Forelimb muscle (tissue), 1 donor: ENCODE results near the gene GABRD. TPM values are rescaled to one million over a fixed set of nuclear protein-coding genes. Genes with fewer than 3 reads are reported as not detected.
"Not testable (repeated sequence)": the region's sequence is repeated elsewhere in the genome, so short reads cannot be mapped to it uniquely, and the experiment has no call there.

Experiments used
- DNase-seq: peaks from one replicate; pipeline ENCODE4 v3.0.0-alpha.2; 2013; ENCODE audit warnings: low read depth
- polyA plus RNA-seq: library from polyadenylated mRNA; unstranded; fragments of 120-200 nt; gene quantifications from one replicate; pipeline ENCODE4 v1.2.1, GENCODE V29; 2013; ENCODE audit not compliant: insufficient read length

The GABRD gene
- 1.0 TPM for polyA plus RNA-seq

GRCh38 chr1:2019172-2019543 is at the start of gene GABRD:
TSS of gene GABRD (plus strand) at chr1:2019345. CDS start at chr1:2019424, 79 bp downstream.
- DNase-seq = no peak

DNA sequence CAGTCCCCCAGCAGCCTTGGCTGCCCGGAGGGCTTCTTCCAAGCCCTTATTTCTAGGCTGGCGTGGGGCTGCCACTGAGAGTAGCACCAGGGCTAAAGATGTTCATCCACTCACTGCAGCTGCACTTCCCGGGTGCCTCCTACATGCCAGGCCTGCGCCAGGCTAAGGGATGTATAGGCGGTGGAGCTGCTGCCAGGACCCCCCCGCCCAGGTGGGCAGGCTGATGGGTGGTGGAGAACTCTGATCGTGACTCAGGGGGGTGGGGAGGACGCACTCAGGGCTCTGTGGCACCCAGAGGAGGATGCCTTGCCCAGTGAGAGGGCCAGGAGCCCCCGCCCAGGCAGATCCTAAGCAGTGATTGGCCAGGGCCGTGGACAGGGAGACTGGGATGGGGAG is 49.6 kb upstream of the GABRD start:
- no peak for DNase-seq

DNA sequence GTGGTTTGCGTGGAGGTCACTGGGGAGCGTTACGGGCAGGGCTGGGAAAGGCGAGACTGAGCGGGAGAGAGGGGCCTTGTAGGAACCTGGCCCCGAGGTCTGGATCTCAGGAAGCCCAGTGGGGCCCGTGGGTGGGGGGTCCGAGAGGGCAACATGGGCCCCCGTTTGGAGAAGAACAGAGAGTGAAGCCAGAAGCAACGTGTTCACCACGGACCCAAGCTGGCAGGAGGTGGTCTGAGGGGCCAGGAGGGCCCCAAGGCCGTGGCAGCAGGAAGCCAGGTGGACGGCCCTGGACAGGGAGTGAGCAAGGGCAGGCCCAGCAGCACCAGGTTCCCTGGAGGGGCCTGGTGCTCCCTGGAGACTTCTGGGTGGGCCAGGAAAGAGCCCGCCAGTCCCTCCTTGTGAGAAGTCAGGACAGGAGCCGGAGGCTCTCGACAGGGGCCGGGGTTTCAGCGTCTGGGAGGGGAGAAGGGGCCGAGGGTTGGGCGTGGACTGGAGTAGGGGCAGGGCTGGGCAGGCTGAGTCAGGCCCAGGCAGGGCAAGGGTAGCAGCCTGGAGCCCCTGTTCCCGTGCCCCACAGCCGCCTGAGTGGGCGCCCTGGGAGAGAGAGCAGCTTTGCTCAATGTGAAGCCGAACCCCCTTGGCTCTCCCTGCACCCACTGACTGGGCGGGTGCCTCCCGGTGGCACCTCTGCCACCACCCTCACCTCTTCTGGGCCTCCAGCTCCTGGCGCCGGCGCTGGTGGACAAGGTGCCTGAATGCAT is 49.0 kb upstream of the GABRD start:
- no peak for DNase-seq

GRCh38 chr1:1971017-1971416 is 48.1 kb upstream of the GABRD start:
- DNase-seq = no peak

DNA sequence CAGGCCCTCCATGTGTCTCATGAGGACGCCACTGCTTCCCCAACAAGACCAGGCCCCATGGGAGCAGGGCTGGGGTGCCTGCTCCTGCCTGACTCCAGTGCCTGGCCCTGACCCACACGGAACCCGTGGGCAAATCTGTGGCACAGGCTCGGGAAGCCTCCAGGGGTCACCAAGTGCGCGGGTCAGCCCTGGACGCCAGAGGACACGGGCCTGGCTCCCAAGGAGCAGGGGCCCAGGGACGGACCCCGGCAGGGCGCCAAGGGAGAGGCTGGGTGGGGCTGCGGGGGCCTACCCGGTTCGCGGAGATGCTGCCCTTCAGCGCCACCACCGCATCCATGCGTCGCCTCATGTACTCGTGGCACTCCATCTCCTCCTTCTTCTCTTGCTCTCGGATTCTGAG is 47.5 kb upstream of the GABRD start:
- no peak for DNase-seq

- no peak for DNase-seq
Observed at GRCh38 chr1:1972976-1973715, 46.0 kb upstream of the GABRD start.

DNA sequence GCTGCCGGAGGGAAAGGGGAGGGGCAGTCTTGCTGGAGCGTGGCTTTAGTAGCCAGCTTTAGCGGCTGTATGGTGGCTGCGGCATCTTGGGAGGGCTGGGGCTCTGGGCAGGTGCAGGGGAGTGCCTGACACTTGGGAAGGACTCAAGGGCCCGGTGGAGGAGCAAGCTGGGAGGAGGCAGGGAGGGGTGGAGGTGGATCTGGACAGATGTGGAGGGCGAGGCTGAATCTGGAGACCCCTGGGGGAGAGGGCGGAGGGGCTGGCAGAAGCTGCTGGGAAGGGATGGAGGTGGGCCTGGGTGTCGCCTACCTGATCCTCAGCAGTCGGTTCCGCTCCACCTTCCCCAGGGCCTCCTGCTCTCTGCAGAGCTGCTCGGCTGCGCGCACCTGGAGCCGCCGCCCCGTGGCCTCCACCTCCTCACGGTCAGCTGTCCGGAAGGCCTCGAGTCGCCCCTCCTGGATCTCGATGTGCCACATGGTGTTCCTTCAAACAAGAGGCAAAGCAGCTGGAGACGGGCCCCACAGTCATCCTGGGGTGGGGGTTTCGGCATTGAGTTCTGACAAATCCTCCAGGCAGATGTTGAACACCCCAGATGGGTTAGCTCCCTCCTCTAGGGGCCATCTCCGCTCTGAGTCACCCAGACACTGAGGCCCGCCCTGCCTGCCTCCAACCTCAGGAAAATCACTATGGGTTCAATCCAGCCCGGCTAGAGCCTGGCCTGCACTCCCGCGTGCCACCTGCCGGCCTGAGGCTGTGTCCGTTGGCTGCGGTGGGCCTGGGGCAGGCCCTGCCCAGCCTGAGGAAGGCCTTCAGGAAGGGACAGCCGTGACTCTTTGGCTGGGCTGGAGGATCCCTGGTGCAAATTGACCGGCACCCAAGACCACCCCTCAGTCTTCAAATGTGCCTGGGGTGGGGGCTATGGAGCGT is 45.2 kb upstream of the GABRD start:
- DNase-seq = no peak

GRCh38 chr1:1974834-1975233 is 44.3 kb upstream of the GABRD start:
- no peak for DNase-seq

GRCh38 chr1:1975535-1975934 is 43.6 kb upstream of the GABRD start:
- no peak for DNase-seq

DNA sequence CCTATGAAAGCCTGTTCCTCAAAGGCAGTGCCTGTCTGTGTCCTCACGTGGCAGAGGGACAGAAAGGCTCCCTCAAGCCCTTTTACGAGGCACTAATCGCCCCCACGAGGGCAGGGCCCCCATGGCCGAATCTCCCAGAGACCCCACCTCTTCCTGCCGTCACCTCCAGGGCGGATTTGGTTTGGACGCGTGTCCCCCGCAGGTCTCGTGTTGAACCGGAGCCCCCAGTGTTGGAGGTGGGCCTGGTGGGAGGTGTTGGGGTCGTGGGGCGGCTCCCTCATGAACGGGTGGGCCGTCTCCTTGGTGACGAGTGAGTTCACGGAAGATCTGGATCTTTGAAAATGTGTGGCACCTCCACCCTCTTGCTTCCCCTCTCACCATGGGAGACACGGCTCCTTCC is 43.1 kb upstream of the GABRD start:
- DNase-seq = no peak

DNA sequence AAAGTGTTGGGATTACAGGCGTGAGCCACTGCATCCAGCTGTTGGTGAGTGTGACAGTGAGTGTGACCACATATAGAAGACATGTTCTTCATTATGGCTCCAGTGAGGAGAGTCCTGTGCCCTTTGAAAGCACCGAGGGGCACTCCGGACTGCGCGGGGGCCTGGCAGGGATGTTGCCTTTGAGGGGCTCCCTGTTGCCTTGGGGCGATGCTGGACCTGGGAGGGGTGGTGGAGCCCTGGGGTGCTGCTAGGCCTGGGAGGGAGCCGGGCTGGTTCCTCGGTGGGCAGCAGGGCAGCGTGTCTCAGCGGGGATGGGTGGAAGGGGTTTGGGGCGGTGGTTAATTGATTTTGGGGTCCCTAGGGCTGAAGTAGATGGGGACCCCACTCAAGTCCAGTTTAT is 41.0 kb upstream of the GABRD start:
- no peak for DNase-seq

DNA sequence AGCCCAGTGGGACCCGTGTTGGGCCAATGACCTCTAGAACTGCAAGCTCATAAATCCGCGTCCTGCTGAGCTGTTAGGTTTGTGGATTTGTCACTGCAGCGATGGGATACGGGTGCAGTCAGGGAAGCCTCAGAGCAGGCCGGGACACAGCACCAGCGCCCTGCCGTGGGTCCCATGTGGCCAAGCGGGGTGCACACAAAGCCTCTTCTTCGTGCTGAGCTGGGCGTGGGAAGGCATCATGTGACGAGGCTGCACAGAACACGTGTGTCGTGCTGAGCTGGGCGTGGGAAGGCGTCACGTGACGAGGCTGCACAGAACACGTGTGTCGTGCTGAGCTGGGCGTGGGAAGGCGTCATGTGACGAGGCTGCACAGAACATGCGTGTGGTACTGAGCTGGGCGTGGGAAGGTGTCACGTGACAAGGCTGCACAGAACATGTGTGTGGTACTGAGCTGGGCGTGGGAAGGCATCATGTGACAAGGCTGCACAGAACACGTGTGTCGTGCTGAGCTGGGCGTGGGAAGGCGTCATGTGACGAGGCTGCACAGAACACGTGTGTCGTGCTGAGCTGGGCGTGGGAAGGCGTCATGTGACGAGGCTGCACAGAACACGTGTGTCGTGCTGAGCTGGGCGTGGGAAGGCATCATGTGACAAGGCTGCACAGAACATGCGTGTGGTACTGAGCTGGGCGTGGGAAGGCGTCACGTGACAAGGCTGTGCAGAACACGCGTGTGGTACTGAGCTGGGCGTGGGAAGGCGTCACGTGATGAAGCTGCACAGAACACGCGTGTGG is 40.3 kb upstream of the GABRD start:
- DNase-seq = not testable (repeated sequence)

- no peak for DNase-seq
Observed at GRCh38 chr1:1979482-1980165, 39.5 kb upstream of the GABRD start.

DNA sequence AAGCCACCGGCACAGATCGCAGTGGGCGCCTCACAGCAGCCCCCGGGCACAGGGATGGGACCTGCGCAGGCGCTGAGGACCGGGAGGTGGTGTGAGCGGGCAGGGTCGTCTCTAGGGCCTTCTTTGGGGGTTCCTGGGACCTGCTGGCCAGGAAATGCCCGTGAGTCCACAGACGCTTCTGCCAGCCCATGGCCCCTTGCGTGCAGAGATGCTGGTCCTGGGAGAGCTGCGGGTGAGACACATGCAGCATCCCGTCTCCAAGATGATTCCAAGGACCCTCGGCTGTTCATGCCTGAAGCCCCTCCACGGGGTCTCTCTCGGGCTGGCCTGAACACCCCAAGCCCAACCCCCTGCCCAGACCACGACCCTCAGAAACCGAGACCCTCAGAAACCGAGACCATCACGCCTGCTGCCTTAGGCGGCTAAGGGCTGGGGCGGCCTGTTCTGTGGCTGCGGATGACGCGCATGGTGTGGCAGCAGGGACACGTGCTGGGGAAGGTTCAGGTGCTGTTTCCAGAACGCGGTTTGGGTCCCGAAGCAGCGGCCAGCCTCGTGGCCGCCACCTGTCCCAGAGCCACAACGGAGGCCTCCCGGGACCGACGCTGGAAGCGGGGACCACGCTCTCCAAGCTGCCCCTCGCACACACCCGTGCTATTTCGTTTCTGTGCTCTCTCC is 38.5 kb upstream of the GABRD start:
- DNase-seq = no peak

GRCh38 chr1:1981142-1981500 is 38.0 kb upstream of the GABRD start:
- DNase-seq = no peak

DNA sequence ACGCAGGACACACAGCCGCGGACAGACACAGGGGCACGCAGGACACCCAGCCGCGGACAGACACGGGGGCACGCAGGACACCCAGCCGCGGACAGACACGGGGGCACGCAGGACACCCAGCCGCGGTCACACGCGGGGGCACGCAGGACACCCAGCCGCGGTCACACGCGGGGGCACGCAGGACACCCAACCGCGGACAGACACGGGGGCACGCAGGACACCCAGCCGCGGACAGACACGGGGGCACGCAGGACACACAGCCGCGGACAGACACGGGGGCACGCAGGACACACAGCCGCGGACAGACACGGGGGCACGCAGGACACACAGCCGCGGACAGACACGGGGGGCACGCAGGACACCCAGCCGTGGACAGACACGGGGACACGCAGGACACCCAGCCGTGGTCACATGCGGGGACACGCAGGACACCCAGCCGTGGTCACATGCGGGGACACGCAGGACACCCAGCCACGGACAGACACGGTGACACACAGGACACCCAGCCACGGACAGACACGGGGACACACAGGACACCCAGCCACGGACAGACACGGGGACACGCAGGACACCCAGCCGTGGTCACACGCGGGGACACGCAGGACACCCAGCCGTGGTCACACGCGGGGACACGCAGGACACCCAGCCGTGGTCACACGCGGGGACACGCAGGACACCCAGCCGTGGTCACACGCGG is 37.4 kb upstream of the GABRD start:
- DNase-seq = not testable (repeated sequence)

GRCh38 chr1:1982379-1983232 is 36.5 kb upstream of the GABRD start:
- no peak for DNase-seq

GRCh38 chr1:1984560-1985070 is 34.5 kb upstream of the GABRD start:
- DNase-seq = no peak
